Measurements from ENCODE around the gene UBA3.

DNA sequence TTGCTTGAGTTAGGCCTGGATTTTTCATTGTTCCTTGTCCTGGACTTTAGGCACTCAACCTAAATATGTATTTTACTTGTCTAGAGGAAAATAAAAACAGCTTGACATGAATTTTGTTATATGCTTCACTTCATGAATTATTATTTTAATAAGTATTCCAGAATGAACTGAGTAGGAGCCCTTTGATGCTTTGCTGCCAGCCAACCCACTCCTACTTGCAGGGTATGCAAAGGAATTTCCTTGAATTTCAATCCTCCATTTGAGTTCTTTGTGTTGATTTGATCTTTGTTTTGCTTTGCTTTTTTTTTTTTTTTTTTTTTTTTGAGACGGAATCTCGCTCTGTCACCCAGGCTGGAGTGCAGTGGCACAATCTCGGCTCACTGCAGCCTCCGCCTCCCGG, 16.1 kb upstream of the UBA3 start:
- TF ChIP-seq, protein P1, sequence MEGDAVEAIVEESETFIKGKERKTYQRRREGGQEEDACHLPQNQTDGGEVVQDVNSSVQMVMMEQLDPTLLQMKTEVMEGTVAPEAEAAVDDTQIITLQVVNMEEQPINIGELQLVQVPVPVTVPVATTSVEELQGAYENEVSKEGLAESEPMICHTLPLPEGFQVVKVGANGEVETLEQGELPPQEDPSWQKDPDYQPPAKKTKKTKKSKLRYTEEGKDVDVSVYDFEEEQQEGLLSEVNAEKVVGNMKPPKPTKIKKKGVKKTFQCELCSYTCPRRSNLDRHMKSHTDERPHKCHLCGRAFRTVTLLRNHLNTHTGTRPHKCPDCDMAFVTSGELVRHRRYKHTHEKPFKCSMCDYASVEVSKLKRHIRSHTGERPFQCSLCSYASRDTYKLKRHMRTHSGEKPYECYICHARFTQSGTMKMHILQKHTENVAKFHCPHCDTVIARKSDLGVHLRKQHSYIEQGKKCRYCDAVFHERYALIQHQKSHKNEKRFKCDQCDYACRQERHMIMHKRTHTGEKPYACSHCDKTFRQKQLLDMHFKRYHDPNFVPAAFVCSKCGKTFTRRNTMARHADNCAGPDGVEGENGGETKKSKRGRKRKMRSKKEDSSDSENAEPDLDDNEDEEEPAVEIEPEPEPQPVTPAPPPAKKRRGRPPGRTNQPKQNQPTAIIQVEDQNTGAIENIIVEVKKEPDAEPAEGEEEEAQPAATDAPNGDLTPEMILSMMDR (conservative IDR thresholded peaks at IDR 0.05 in 1 of 2, IDR thresholded peaks at IDR 0.05 in 1 of 2; ENCODE audit: extremely low read depth in 1 of 2, insufficient read depth in 1 of 2, low read depth in 1 of 2, low read length in 2 of 2): no peak
- no peak for TF ChIP-seq EZH2 (IDR thresholded peaks at IDR 0.05; ENCODE audit: borderline replicate concordance, low read length)

Measured in mammary epithelial cell (primary cell).